Upper lobe of left lung (tissue), 6 donors: ENCODE data around the gene NFKB1. TPM values are rescaled to one million over a fixed set of nuclear protein-coding genes. Genes with fewer than 3 reads are reported as not detected.

Experiments used
- ATAC-seq, 2 donors: fragments of 200-7000 bp; cut with Tn5 transposase; one replicate each; pipeline ENCODE4 v1.9.1; 2022; ENCODE audit warnings: mild to moderate bottlenecking in 2 of 2, moderate library complexity in 2 of 2; ENCODE audit not compliant: low FRiP score in 2 of 2
- DNase-seq, 2 donors: peaks; one replicate each; pipeline ENCODE4 v3.0.0-alpha.2; 2019 to 2020
- H3K27ac ChIP-seq, 4 donors: fragments of 200-600 bp; sonication (generic); one replicate each; pipeline ENCODE4 v1.5.1; 2016 to 2019
- H3K27me3 ChIP-seq, 4 donors: fragments of 200-600 bp; sonication (generic); one replicate each; pipeline ENCODE4 v1.5.1; 2017 to 2019
- H3K36me3 ChIP-seq, 4 donors: fragments of 200-600 bp; sonication (generic); one replicate each; pipeline ENCODE4 v1.5.1; 2016 to 2019
- H3K4me1 ChIP-seq, 4 donors: fragments of 200-600 bp; sonication (generic); one replicate each; pipeline ENCODE4 v1.5.1; 2018 to 2019
- H3K4me3 ChIP-seq, 4 donors: fragments of 200-600 bp; sonication (generic); one replicate each; pipeline ENCODE4 v1.5.1; 2017 to 2019; ENCODE audit warnings: mild to moderate bottlenecking in 2 of 4, moderate library complexity in 1 of 4
- H3K9me3 ChIP-seq, 4 donors: fragments of 200-600 bp; sonication (generic); one replicate each; pipeline ENCODE4 v1.5.1; 2018 to 2019
- CTCF ChIP-seq, 6 experiments: fragments of 450-650 bp in 4 of 6; fragments of 200-600 bp in 2 of 6; sonication (generic) in 2 of 6; IDR thresholded peaks; one replicate each; pipeline ENCODE4 v1.5.1; 2016 to 2019; ENCODE audit warnings: antibody characterized with exemption in 6 of 6
- EP300 ChIP-seq, 4 donors: sonication (generic); formaldehyde crosslinking; IDR thresholded peaks; one replicate each; pipeline ENCODE4 v1.5.1; 2017; ENCODE audit warnings: antibody characterized with exemption in 4 of 4, control low read depth in 2 of 4
- POLR2A ChIP-seq, 4 donors: fragments of 450-650 bp; IDR thresholded peaks; one replicate each; pipeline ENCODE4 v1.5.1; 2016 to 2017; ENCODE audit warnings: antibody characterized with exemption in 4 of 4, mild to moderate bottlenecking in 2 of 4
- POLR2AphosphoS5 ChIP-seq, 2 donors: sonication (generic); formaldehyde crosslinking; IDR thresholded peaks; one replicate each; pipeline ENCODE4 v1.5.1; 2017; ENCODE audit warnings: antibody characterized with exemption in 2 of 2
- WGBS, 2 donors: methylation state at CpG; one replicate each; pipeline ENCODE4 v1.1.5; 2017 to 2018; 5-methylcytosine and 5-hydroxymethylcytosine counted together
- total RNA-seq, 6 donors: library from RNA; depleted of rRNA in 4 of 6; stranded (reverse); fragments of >200 nt in 4 of 6; gene quantifications; one replicate each; pipeline versions ENCODE4 v1.1.0 to v1.2.1, GENCODE V29; 2016 to 2021
- donor health status: DM: no; HTN: no; CAD: no; lungs with moderate emphysema.
- donor health status: DM: no; HTN: yes; CAD: no; lungs with severe emphysema.

Gene NFKB1
- total RNA-seq, 6 donors from 2014 or later = 15.8 to 69.1 (median 39.1) TPM

GRCh38 chr4:102535398-102536082 is 34.4 kb downstream of the NFKB1 start:
- ATAC-seq (peak in 1 of 2 donors; percentile 44), DNase-seq (no peak)
- no peak overlapping the region for H3K4me3 ChIP-seq
- TF ChIP-seq EP300 (IDR thresholded peaks at IDR 0.05) (no peak), POLR2AphosphoS5 (IDR thresholded peaks at IDR 0.05) (no peak), POLR2A (IDR thresholded peaks at IDR 0.05) (no peak), CTCF (IDR thresholded peaks at IDR 0.05) (no peak)
- no peaks in the 10 kb centered on the region for H3K9me3 ChIP-seq
- H3K27me3 ChIP-seq = no peaks in the 10 kb centered on the region
- WGBS, 2 donors = 81 to 86% methylated on average over 4 of the region's 4 CpGs
- peaks cover 0 to 7% (median 3%) of the 10 kb centered on the region in 4 donors for H3K4me1 ChIP-seq
- no peak overlapping the region for H3K27ac ChIP-seq
- peaks cover 0 to 28% (median 3%) of the 10 kb centered on the region in 4 donors for H3K36me3 ChIP-seq

- peaks cover 0 to 7% (median 3%) of the 10 kb centered on the region in 4 donors for H3K4me1 ChIP-seq
- H3K27me3 ChIP-seq = no peaks in the 10 kb centered on the region
- DNase-seq = no peak
- H3K27ac ChIP-seq = no peak overlapping the region
- 92 to 94% methylated on average over 3 of the region's 3 CpGs for WGBS, 2 donors
- H3K9me3 ChIP-seq = no peaks in the 10 kb centered on the region
- H3K4me3 ChIP-seq = no peak overlapping the region
- H3K36me3 ChIP-seq = peaks cover 0 to 28% (median 3%) of the 10 kb centered on the region in 4 donors
- ATAC-seq = no peak
- TF ChIP-seq EP300 (IDR thresholded peaks at IDR 0.05) (no peak), POLR2A (IDR thresholded peaks at IDR 0.05) (no peak), POLR2AphosphoS5 (IDR thresholded peaks at IDR 0.05) (no peak), CTCF (IDR thresholded peaks at IDR 0.05) (no peak)
These were observed 35.6 kb downstream of the NFKB1 start for GRCh38 chr4:102536768-102537167.

- ATAC-seq = no peak
- Histone ChIP-seq H3K36me3 (peaks cover 0 to 31% (median 3%) of the 10 kb centered on the region in 4 donors), H3K27ac (no peak overlapping the region), H3K27me3 (no peaks in the 10 kb centered on the region), H3K4me1 (peaks cover 0 to 7% (median 1%) of the 10 kb centered on the region in 4 donors), H3K9me3 (no peaks in the 10 kb centered on the region), H3K4me3 (no peak overlapping the region)
- no peak for DNase-seq
- no peak for TF ChIP-seq EP300 (IDR thresholded peaks at IDR 0.05)
- no peak for TF ChIP-seq CTCF (IDR thresholded peaks at IDR 0.05)
- no peak for TF ChIP-seq POLR2AphosphoS5 (IDR thresholded peaks at IDR 0.05)
- TF ChIP-seq POLR2A (IDR thresholded peaks at IDR 0.05) = no peak
- 73 to 80% methylated on average over 2 of the region's 2 CpGs for WGBS, 2 donors
These were observed 36.1 kb downstream of the NFKB1 start for GRCh38 chr4:102537269-102537668.

GRCh38 chr4:102541697-102542096 is 40.5 kb downstream of the NFKB1 start:
- DNase-seq (peak in 1 of 2 donors; percentile 31), ATAC-seq (peak in 1 of 2 donors; percentile 16)
- peaks cover 0 to 38% (median 4%) of the 10 kb centered on the region in 4 donors for H3K36me3 ChIP-seq
- H3K4me1 ChIP-seq = no peaks in the 10 kb centered on the region
- WGBS, 2 donors = 48 to 74% methylated on average over 4 of the region's 4 CpGs
- H3K27me3 ChIP-seq = no peaks in the 10 kb centered on the region
- H3K27ac ChIP-seq = no peak overlapping the region
- no peak for TF ChIP-seq POLR2A (IDR thresholded peaks at IDR 0.05)
- TF ChIP-seq EP300 (IDR thresholded peaks at IDR 0.05) = no peak
- TF ChIP-seq POLR2AphosphoS5 (IDR thresholded peaks at IDR 0.05) = no peak
- no peak for TF ChIP-seq CTCF (IDR thresholded peaks at IDR 0.05)
- no peak overlapping the region for H3K4me3 ChIP-seq
- no peaks in the 10 kb centered on the region for H3K9me3 ChIP-seq
